Tibial nerve (tissue), 4 donors: ENCODE results near the gene C3orf22. TPM values are rescaled to one million over a fixed set of nuclear protein-coding genes. Genes with fewer than 3 reads are reported as not detected.

Experiments
- DNase-seq, 2 donors: peaks; one replicate each; pipeline ENCODE4 v3.0.0-alpha.2; 2019; ENCODE audit warnings: low spot score in 2 of 2
- H3K27ac ChIP-seq, 4 donors: fragments of 200-600 bp; sonication (generic) in 3 of 4; one replicate each; pipeline ENCODE4 v1.5.1; 2017 to 2019; ENCODE audit warnings: mild to moderate bottlenecking in 1 of 4
- H3K27me3 ChIP-seq, 2 donors: fragments of 200-600 bp; sonication (generic) in 1 of 2; one replicate each; pipeline versions ENCODE4 v1.5.1 to v1.6.0; 2017 to 2019
- H3K36me3 ChIP-seq, 3 donors: fragments of 200-600 bp; sonication (generic); one replicate each; pipeline ENCODE4 v1.5.1; 2018 to 2019
- H3K4me1 ChIP-seq, 4 donors: fragments of 200-600 bp; sonication (generic) in 3 of 4; one replicate each; pipeline ENCODE4 v1.5.1; 2017 to 2019
- H3K4me3 ChIP-seq, 4 donors: fragments of 200-600 bp; sonication (generic) in 3 of 4; one replicate each; pipeline ENCODE4 v1.5.1; 2017 to 2019; ENCODE audit warnings: mild to moderate bottlenecking in 1 of 4, moderate library complexity in 1 of 4
- H3K9me3 ChIP-seq, 4 donors: fragments of 200-600 bp; sonication (generic) in 3 of 4; one replicate each; pipeline ENCODE4 v1.5.1; 2017 to 2019
- EP300 ChIP-seq, 2 donors: sonication (generic); formaldehyde crosslinking; IDR thresholded peaks; one replicate each; pipeline ENCODE4 v1.6.1; 2017; ENCODE audit warnings: antibody characterized with exemption in 2 of 2, mild to moderate bottlenecking in 1 of 2
- POLR2A ChIP-seq, 2 donors: fragments of 450-650 bp; IDR thresholded peaks; one replicate each; pipeline ENCODE4 v1.6.1; 2017; ENCODE audit warnings: antibody characterized with exemption in 2 of 2, mild to moderate bottlenecking in 2 of 2, moderate library complexity in 2 of 2
- WGBS, 2 donors: methylation state at CpG; one replicate each; pipeline ENCODE4 v1.1.5; 2018; 5-methylcytosine and 5-hydroxymethylcytosine counted together
- total RNA-seq, 4 donors: library from RNA; depleted of rRNA; stranded (reverse); fragments of >200 nt; gene quantifications; one replicate each; pipeline ENCODE4 v1.1.0, GENCODE V29; 2016
- TF ChIP-seq, protein P1 (sequence below), 5 experiments: fragments of 200-600 bp in 3 of 5; fragments of 450-650 bp in 2 of 5; sonication (generic) in 3 of 5; IDR thresholded peaks; one replicate each; pipeline ENCODE4 v1.5.1; 2016 to 2019; ENCODE audit warnings: antibody characterized with exemption in 5 of 5, mild to moderate bottlenecking in 3 of 5, moderate library complexity in 2 of 5

C3orf22 gene
- total RNA-seq, 4 donors from 2014 or later, result not detected

DNA sequence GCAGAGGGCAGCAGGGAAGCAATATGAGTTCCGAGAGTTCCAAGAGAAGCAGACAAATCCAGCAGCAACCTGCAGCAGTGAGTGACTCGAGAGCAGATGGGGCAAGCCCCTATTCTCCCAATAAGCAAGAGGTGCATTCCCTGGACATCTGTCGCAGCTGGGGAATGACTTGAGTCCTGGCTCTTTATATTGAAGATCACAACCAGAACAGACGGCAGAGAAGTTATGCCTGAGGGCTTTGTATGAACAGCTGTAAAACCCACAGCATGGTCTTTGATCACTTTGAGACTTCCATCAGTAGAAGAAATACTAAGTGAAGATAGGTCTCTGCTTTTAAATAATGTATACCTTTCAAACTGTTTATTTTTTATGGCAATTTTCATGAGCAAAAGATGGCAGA lies 23.6 kb upstream of the C3orf22 start:
- no peak overlapping the region for H3K4me3 ChIP-seq
- peaks cover 0 to 4% (median 0%) of the 10 kb centered on the region in 3 donors for H3K36me3 ChIP-seq
- no peak for DNase-seq
- H3K27me3 ChIP-seq, result no peaks in the 10 kb centered on the region
- peaks cover 0 to 40% (median 4%) of the 10 kb centered on the region in 4 donors for H3K9me3 ChIP-seq
- WGBS, 2 donors, result 64 to 67% methylated on average over 4 of the region's 4 CpGs
- no peaks in the 10 kb centered on the region for H3K4me1 ChIP-seq
- no peak for TF ChIP-seq POLR2A (IDR thresholded peaks at IDR 0.05)
- TF ChIP-seq, protein P1, sequence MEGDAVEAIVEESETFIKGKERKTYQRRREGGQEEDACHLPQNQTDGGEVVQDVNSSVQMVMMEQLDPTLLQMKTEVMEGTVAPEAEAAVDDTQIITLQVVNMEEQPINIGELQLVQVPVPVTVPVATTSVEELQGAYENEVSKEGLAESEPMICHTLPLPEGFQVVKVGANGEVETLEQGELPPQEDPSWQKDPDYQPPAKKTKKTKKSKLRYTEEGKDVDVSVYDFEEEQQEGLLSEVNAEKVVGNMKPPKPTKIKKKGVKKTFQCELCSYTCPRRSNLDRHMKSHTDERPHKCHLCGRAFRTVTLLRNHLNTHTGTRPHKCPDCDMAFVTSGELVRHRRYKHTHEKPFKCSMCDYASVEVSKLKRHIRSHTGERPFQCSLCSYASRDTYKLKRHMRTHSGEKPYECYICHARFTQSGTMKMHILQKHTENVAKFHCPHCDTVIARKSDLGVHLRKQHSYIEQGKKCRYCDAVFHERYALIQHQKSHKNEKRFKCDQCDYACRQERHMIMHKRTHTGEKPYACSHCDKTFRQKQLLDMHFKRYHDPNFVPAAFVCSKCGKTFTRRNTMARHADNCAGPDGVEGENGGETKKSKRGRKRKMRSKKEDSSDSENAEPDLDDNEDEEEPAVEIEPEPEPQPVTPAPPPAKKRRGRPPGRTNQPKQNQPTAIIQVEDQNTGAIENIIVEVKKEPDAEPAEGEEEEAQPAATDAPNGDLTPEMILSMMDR (IDR thresholded peaks at IDR 0.05), result no peak
- TF ChIP-seq EP300 (IDR thresholded peaks at IDR 0.05), result no peak
- no peak overlapping the region for H3K27ac ChIP-seq

DNA sequence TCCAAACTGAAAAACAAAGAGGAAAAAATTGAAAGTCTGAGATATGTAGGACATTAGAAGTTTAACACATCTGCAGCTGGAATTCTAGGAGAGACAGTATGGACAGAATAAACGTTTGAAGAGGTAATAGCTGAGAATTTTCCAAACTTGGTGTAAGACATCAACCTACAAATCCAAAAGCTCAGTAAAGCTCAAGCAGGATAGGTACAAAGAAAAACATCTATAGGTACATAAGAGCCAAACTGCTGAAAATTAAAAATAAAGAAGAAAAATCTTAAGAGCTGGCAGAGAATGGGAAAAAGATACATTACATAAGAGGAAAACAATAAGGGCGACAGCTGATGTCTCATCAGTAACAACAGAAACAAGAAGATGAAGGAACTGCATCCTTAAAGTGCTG lies 22.8 kb upstream of the C3orf22 start:
- Histone ChIP-seq H3K36me3 (peaks cover 0 to 4% (median 0%) of the 10 kb centered on the region in 3 donors), H3K27ac (no peak overlapping the region), H3K4me3 (no peak overlapping the region), H3K27me3 (no peaks in the 10 kb centered on the region), H3K9me3 (peaks cover 0 to 33% (median 4%) of the 10 kb centered on the region in 4 donors), H3K4me1 (no peaks in the 10 kb centered on the region)
- no peak for DNase-seq
- WGBS, 2 donors, result 84 to 95% methylated on average over 2 of the region's 2 CpGs
- no peak for TF ChIP-seq POLR2A (IDR thresholded peaks at IDR 0.05)
- TF ChIP-seq, protein P1 (IDR thresholded peaks at IDR 0.05), result no peak
- TF ChIP-seq EP300 (IDR thresholded peaks at IDR 0.05), result no peak

- 79 to 85% methylated on average over 5 of the region's 5 CpGs for WGBS, 2 donors
- Histone ChIP-seq H3K4me1 (no peaks in the 10 kb centered on the region), H3K9me3 (peaks cover 0 to 27% (median 4%) of the 10 kb centered on the region in 4 donors), H3K27me3 (no peaks in the 10 kb centered on the region), H3K27ac (no peak overlapping the region), H3K4me3 (no peak overlapping the region), H3K36me3 (peaks cover 0 to 4% (median 0%) of the 10 kb centered on the region in 3 donors)
- TF ChIP-seq POLR2A (IDR thresholded peaks at IDR 0.05) (no peak), EP300 (IDR thresholded peaks at IDR 0.05) (no peak)
- TF ChIP-seq, protein P1 (IDR thresholded peaks at IDR 0.05), result no peak
- DNase-seq, result no peak
These were observed 22.0 kb upstream of the C3orf22 start for GRCh38 chr3:126580746-126581145.

DNA sequence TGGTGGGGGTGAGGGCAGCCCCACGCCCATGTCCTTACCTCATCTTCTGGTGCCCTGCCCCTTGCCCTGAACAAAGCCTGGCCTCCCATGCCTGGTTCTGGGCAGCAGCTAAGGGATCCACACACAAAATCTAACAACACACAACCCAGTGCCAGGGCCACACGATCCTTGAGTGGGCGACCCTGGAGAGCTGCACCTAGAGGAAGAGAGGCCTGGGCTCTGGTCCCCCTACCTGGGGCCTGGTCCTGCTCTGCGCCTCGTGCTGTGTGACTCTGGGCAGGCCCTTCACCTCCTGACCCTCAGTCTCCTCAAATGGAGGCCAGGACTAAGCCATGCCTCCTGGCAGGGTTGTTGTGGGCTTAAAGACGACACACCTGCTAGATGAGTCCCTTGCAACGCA lies 20.0 kb upstream of the C3orf22 start:
- Histone ChIP-seq H3K4me1 (no peaks in the 10 kb centered on the region), H3K27ac (no peak overlapping the region), H3K27me3 (no peaks in the 10 kb centered on the region), H3K36me3 (peaks cover 0 to 4% (median 0%) of the 10 kb centered on the region in 3 donors), H3K4me3 (no peak overlapping the region), H3K9me3 (peaks cover 0 to 18% (median 4%) of the 10 kb centered on the region in 4 donors)
- 84 to 87% methylated on average over 6 to 7 of the region's 7 CpGs for WGBS, 2 donors
- DNase-seq, result no peak
- no peak for TF ChIP-seq EP300 (IDR thresholded peaks at IDR 0.05)
- TF ChIP-seq POLR2A (IDR thresholded peaks at IDR 0.05), result no peak
- TF ChIP-seq, protein P1 (IDR thresholded peaks at IDR 0.05), result no peak

DNA sequence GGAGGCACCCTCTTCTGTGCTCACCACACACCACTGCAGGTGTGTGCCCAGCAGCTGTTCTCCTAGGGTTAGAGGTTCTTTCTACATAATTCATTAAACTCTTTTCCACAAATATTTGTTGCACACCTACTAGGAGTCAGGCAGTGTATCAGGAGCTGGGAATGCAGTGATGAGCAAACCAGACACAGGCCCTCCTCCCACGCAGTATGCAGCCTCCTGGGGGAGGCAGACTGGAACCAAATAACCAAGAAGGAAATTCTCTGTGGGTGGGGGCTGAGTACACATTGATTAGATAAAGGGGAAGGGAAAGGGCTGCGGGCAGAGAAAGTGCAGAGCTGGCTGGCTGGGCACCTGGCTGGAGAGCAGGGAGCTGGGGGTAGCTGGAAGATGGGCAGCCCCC lies 18.5 kb upstream of the C3orf22 start:
- no peak for DNase-seq
- Histone ChIP-seq H3K4me3 (no peak overlapping the region), H3K9me3 (peaks cover 0 to 16% (median 4%) of the 10 kb centered on the region in 4 donors), H3K27me3 (no peaks in the 10 kb centered on the region), H3K27ac (no peak overlapping the region), H3K36me3 (peaks cover 0 to 4% (median 0%) of the 10 kb centered on the region in 3 donors), H3K4me1 (no peaks in the 10 kb centered on the region)
- WGBS, 2 donors, result 76 to 87% methylated on average over 2 of the region's 2 CpGs
- TF ChIP-seq EP300 (IDR thresholded peaks at IDR 0.05), result no peak
- TF ChIP-seq POLR2A (IDR thresholded peaks at IDR 0.05), result no peak
- TF ChIP-seq, protein P1 (IDR thresholded peaks at IDR 0.05), result no peak
